ENCODE results near the gene FAM186B.

FAM186B gene

GRCh38 chr12:49623142-49623904 is 17.9 kb upstream of the FAM186B start, which contains the start of gene PRPF40B (continued):
- no peak for TF ChIP-seq ZNF302 (tag by site-specific recombination; IDR thresholded peaks at IDR 0.05; ENCODE audit: low read depth)
- TF ChIP-seq ZBTB10 (tag by site-specific recombination; IDR thresholded peaks at IDR 0.05), result no peak
- no peak for TF ChIP-seq ZNF623 (tag by site-specific recombination; IDR thresholded peaks at IDR 0.05)
- TF ChIP-seq ZFHX2 (tag by site-specific recombination; conservative IDR thresholded peaks at IDR 0.05), result peak; percentile 63
- TF ChIP-seq ZBTB17 (tag by site-specific recombination; IDR thresholded peaks at IDR 0.05), result no peak; the same call in 1 of the 2 replicates
- no peak for TF ChIP-seq ZNF747 (tag by site-specific recombination; IDR thresholded peaks at IDR 0.05)
- TF ChIP-seq REPIN1 (tag by site-specific recombination; IDR thresholded peaks at IDR 0.05; ENCODE audit: low read depth), result no peak
- TF ChIP-seq ZBTB48 (tag by site-specific recombination; IDR thresholded peaks at IDR 0.05), result no peak
- 0 out of 2 replicates have a peak, but pooled peaks have one; percentile 12 for TF ChIP-seq SP7 (tag by site-specific recombination; IDR thresholded peaks at IDR 0.05)
- TF ChIP-seq ZBTB21 (tag by site-specific recombination; IDR thresholded peaks at IDR 0.05), result no peak
- no peak for TF ChIP-seq ZNF555 (tag by site-specific recombination; conservative IDR thresholded peaks at IDR 0.05)
- no peak for TF ChIP-seq PRDM4 (tag by site-specific recombination; IDR thresholded peaks at IDR 0.05)
- peak; percentile 58 for TF ChIP-seq ZSCAN30 (tag by site-specific recombination; IDR thresholded peaks at IDR 0.05)
- TF ChIP-seq ZNF112 (tag by site-specific recombination; IDR thresholded peaks at IDR 0.05), result no peak
- peak; percentile 56; the same call in 1 of the 2 replicates for TF ChIP-seq GLIS1 (tag by site-specific recombination; IDR thresholded peaks at IDR 0.05)
- no peak for TF ChIP-seq ZNF19 (tag by site-specific recombination; IDR thresholded peaks at IDR 0.05; ENCODE audit: low read depth)
- TF ChIP-seq ZNF335 (tag by site-specific recombination; conservative IDR thresholded peaks at IDR 0.05), result no peak
- no peak for TF ChIP-seq ZNF580 (tag by site-specific recombination; IDR thresholded peaks at IDR 0.05)
- no peak for TF ChIP-seq ZNF266 (tag by site-specific recombination; IDR thresholded peaks at IDR 0.05; ENCODE audit: low read depth)
- TF ChIP-seq ZNF707 (tag by site-specific recombination; IDR thresholded peaks at IDR 0.05), result no peak
- no peak for TF ChIP-seq HOXD13 (CRISPR knock-in tag; IDR thresholded peaks at IDR 0.05; ENCODE audit: borderline replicate concordance)
- TF ChIP-seq ZNF350 (tag by site-specific recombination; IDR thresholded peaks at IDR 0.05), result no peak
- TF ChIP-seq ZNF362 (tag by site-specific recombination; IDR thresholded peaks at IDR 0.05), result no peak
- TF ChIP-seq ZNF391 (tag by site-specific recombination; IDR thresholded peaks at IDR 0.05; ENCODE audit: borderline replicate concordance, low read depth), result no peak
- no peak for TF ChIP-seq ZBTB11 (tag by site-specific recombination; conservative IDR thresholded peaks at IDR 0.05; ENCODE audit: low read depth)
- no peak for TF ChIP-seq ZBTB8A (tag by site-specific recombination; IDR thresholded peaks at IDR 0.05)
- TF ChIP-seq SETDB1 (IDR thresholded peaks at IDR 0.05; ENCODE audit: insufficient read length, low read length), result no peak
- no peak for TF ChIP-seq ZNF248 (tag by site-specific recombination; IDR thresholded peaks at IDR 0.05)
- peak; percentile 21 for TF ChIP-seq ZBTB26 (tag by site-specific recombination; optimal IDR thresholded peaks at IDR 0.05)
- no peak; the same call in 1 of the 2 replicates for TF ChIP-seq ZEB2 (tag by site-specific recombination; IDR thresholded peaks at IDR 0.05)

All from HEK293 (cell line).